Endothelial cell of umbilical vein (primary cell): ENCODE data around the gene KPNA1. TPM values are rescaled to one million over a fixed set of nuclear protein-coding genes. Genes with fewer than 3 reads are reported as not detected.
"Not testable (repeated sequence)": the region's sequence is repeated elsewhere in the genome, so short reads cannot be mapped to it uniquely, and the experiment has no call there.

Source experiments
- BruUV-seq: library from RNA; stranded (reverse); fragments of 400-500 nt; replicated peaks from 2 replicates; lab custom pipeline; 2021; lab: Mats Ljungman, UMichigan
- CTCF ChIA-PET: fragments of 300-600, 350-600 bp; sonication (Branson Sonifier 250); formaldehyde crosslinking; loops from one replicate; lab custom pipeline; 2021; ENCODE audit warnings: antibody characterized with exemption, inconsistent platforms; lab: Charles Lee
- POLR2A ChIA-PET: fragments of 300-600, 350-600 bp; sonication (Branson Sonifier 250); formaldehyde crosslinking; loops from one replicate; lab custom pipeline; 2021; ENCODE audit warnings: antibody characterized with exemption, inconsistent platforms; lab: Charles Lee
- DNase-seq: peaks from one replicate; pipeline ENCODE4 v3.0.0-alpha.2; 2011; ENCODE audit warnings: low read depth, low spot score
- FAIRE-seq: peaks from 2 replicates; lab custom pipeline; 2011; peaks lifted over from hg19 to GRCh38; lab: Jason Lieb, UNC
- H2AFZ ChIP-seq: 2 replicates; pipeline ENCODE4 v1.6.0; 2012; ENCODE audit warnings: low read depth, low read length, control low read depth, inconsistent platforms
- H3K27ac ChIP-seq: 2 replicates; pipeline ENCODE4 v1.5.1; 2011; ENCODE audit warnings: low read depth, mild to moderate bottlenecking, control low read depth, low read length, moderate library complexity; ENCODE audit not compliant: insufficient read depth
- H3K27me3 ChIP-seq, 2 experiments: 2 replicates each; pipeline versions ENCODE4 v1.6.0 to v1.6.1; 2011; ENCODE audit warnings: low read length in 2 of 2, mixed read lengths in 1 of 2; ENCODE audit not compliant: control insufficient read depth in 2 of 2, insufficient read depth in 2 of 2
- H3K36me3 ChIP-seq, 2 experiments: 2 replicates in 1 of 2; 3 replicates in 1 of 2; pipeline ENCODE4 v1.5.1; 2011; ENCODE audit warnings: low read length in 2 of 2, mild to moderate bottlenecking in 1 of 2, moderate library complexity in 1 of 2; ENCODE audit not compliant: control insufficient read depth in 2 of 2, insufficient read depth in 2 of 2; ENCODE audit errors: extremely low read depth in 1 of 2
- H3K4me1 ChIP-seq: 3 replicates; pipeline ENCODE4 v1.5.1; 2011; ENCODE audit warnings: mild to moderate bottlenecking, low read length; ENCODE audit not compliant: control insufficient read depth, insufficient read depth; ENCODE audit errors: extremely low read depth
- H3K4me2 ChIP-seq: 2 replicates; pipeline ENCODE4 v1.6.1; 2011; ENCODE audit warnings: low read length, control low read depth, mixed read lengths; ENCODE audit not compliant: insufficient read depth
- H3K4me3 ChIP-seq, 3 experiments: fragments of 200-600 bp in 1 of 3; sonication (generic), shearing (Covaris generic) in 1 of 3; replicated peaks in 1 of 3; 2 replicates each; pipeline ENCODE4 v1.5.1; 2011 to 2016; ENCODE audit warnings: control low read depth in 3 of 3, low read length in 3 of 3, mild to moderate bottlenecking in 2 of 3, inconsistent platforms in 1 of 3, low read depth in 1 of 3, moderate library complexity in 1 of 3; ENCODE audit not compliant: insufficient read depth in 1 of 3
- H3K79me2 ChIP-seq: 2 replicates; pipeline ENCODE4 v1.6.0; 2012; ENCODE audit warnings: low read length, inconsistent platforms; ENCODE audit not compliant: control insufficient read depth, insufficient read depth
- H3K9ac ChIP-seq: replicated peaks from 2 replicates; pipeline ENCODE3; 2011; ENCODE audit warnings: low read length, control low read depth; ENCODE audit not compliant: insufficient read depth; ENCODE audit errors: extremely low read depth
- H3K9me1 ChIP-seq: replicated peaks from 3 replicates; pipeline ENCODE4 v1.6.0; 2011; ENCODE audit warnings: mild to moderate bottlenecking, low read length; ENCODE audit not compliant: control insufficient read depth, insufficient read depth; ENCODE audit errors: extremely low read depth
- H3K9me3 ChIP-seq: replicated peaks from 2 replicates; pipeline ENCODE4 v1.5.1; 2012; ENCODE audit warnings: low read length, inconsistent platforms; ENCODE audit not compliant: control insufficient read depth, insufficient read depth
- H4K20me1 ChIP-seq: replicated peaks from 2 replicates; pipeline ENCODE3; 2011; ENCODE audit warnings: mild to moderate bottlenecking, low read length; ENCODE audit not compliant: control insufficient read depth, insufficient read depth; ENCODE audit errors: extremely low read depth
- CTCF ChIP-seq, 2 donors: IDR thresholded peaks; 1 replicate in 1 of 2; 2 replicates in 1 of 2; pipeline ENCODE4 v1.5.1; 2011; ENCODE audit warnings: low read length in 2 of 2, mild to moderate bottlenecking in 2 of 2, moderate library complexity in 2 of 2, control low read depth in 1 of 2, inconsistent platforms in 1 of 2, low read depth in 1 of 2; ENCODE audit not compliant: insufficient read depth in 1 of 2; ENCODE audit errors: extremely low read depth in 1 of 2
- EZH2 ChIP-seq: IDR thresholded peaks from 2 replicates; pipeline ENCODE4 v1.6.1; 2012; ENCODE audit warnings: borderline replicate concordance, low read depth, mild to moderate bottlenecking, moderate library complexity, low read length, inconsistent platforms; ENCODE audit not compliant: severe bottlenecking
- FOS ChIP-seq: IDR thresholded peaks from 2 replicates; pipeline ENCODE4 v1.6.1; 2011; ENCODE audit warnings: mild to moderate bottlenecking, low read length, moderate library complexity, borderline replicate concordance; ENCODE audit not compliant: insufficient read depth
- GATA2 ChIP-seq: IDR thresholded peaks from 2 replicates; pipeline ENCODE4 v1.7.0; 2011; ENCODE audit warnings: low read depth, mild to moderate bottlenecking, moderate library complexity, mixed read lengths, low read length; ENCODE audit not compliant: insufficient read length, insufficient read depth
- JUN ChIP-seq: IDR thresholded peaks from 2 replicates; pipeline ENCODE4 v1.6.1; 2011; ENCODE audit warnings: borderline replicate concordance, low read depth; ENCODE audit not compliant: insufficient read length, insufficient read depth
- MAX ChIP-seq: IDR thresholded peaks from 2 replicates; pipeline ENCODE4 v1.6.1; 2011; ENCODE audit not compliant: insufficient read depth, insufficient read length
- MYC ChIP-seq: IDR thresholded peaks from one replicate; pipeline ENCODE4 v1.6.1; 2011; ENCODE audit warnings: mild to moderate bottlenecking, low read depth, low read length
- POLR2A ChIP-seq: IDR thresholded peaks from 2 replicates; pipeline ENCODE4 v1.6.1; 2012; ENCODE audit warnings: low read depth, mild to moderate bottlenecking, control low read depth, low read length
- POLR2AphosphoS5 ChIP-seq: IDR thresholded peaks from 2 replicates; pipeline ENCODE4 v1.6.1; 2012; ENCODE audit warnings: low read depth, mild to moderate bottlenecking, control low read depth, low read length, moderate library complexity; ENCODE audit not compliant: insufficient read depth
- dilution Hi-C: fragments of 300-500 bp; cut with MboI; formaldehyde crosslinking; loops from one replicate; pipeline ENCODE4 v1.15.0; 2019; ENCODE audit warnings: low sequenced_read_pairs; ENCODE audit not compliant: extremely low pct_ligation_motif_present
- intact Hi-C: fragments of 100-400 bp; cut with micrococcal nuclease; formaldehyde crosslinking; loops from one replicate; pipeline ENCODE4 v1.10.0; 2022
- polyA plus RNA-seq, 4 experiments: library from polyadenylated mRNA; depleted of rRNA in 3 of 4; stranded (reverse) in 3 of 4; unstranded in 1 of 4; fragments of >200 nt; gene quantifications; 2 replicates each; pipeline versions ENCODE4 v1.2.1 to v1.2.3, GENCODE V29; 2011 to 2012; ENCODE audit warnings: missing spikeins in 1 of 4
- total RNA-seq: library from RNA; stranded (reverse); gene quantifications from 2 replicates; pipeline ENCODE4 v1.2.3, GENCODE V29; 2021

KPNA1 gene
- total and polyA plus RNA-seq, 2 donors (not counting 3 experiments of a cell fraction or from before 2014, with no cell fraction given): 24.4 to 110 TPM

GRCh38 chr3:122502139-122502538 is 12.6 kb downstream of the KPNA1 start:
- dilution Hi-C loops (no loop called here), intact Hi-C loops (no loop called here)
- no peaks in the 10 kb centered on the region for H3K27me3 ChIP-seq
- no peak overlapping the region for H3K4me2 ChIP-seq
- TF ChIP-seq GATA2: no peak
- no peak for TF ChIP-seq FOS
- no peak for TF ChIP-seq MYC
- no peak for TF ChIP-seq EZH2
- no peak for TF ChIP-seq JUN
- no peak for TF ChIP-seq MAX
- no peak for TF ChIP-seq POLR2A
- TF ChIP-seq POLR2AphosphoS5: no peak
- no peak for TF ChIP-seq CTCF (IDR thresholded peaks at IDR 0.05; ENCODE audit: extremely low read depth in 1 of 2, insufficient read depth in 1 of 2, low read depth in 1 of 2, low read length in 2 of 2)
- H2AFZ ChIP-seq: no peak overlapping the region
- no peaks in the 10 kb centered on the region for H3K36me3 ChIP-seq
- peaks cover 96% of the 10 kb centered on the region for H3K79me2 ChIP-seq
- ChIA-PET POLR2A (no interaction called here), CTCF (interaction anchor here (1.1 kb wide), 1 partner anchor 177 kb away, joined by 4 read pairs; no protein-coding TSS in a partner anchor)
- H3K9ac ChIP-seq: no peak overlapping the region
- H3K9me1 ChIP-seq: no peaks in the 10 kb centered on the region
- H4K20me1 ChIP-seq: peaks cover 21% of the 10 kb centered on the region
- no peak overlapping the region for H3K27ac ChIP-seq
- DNase-seq: no peak
- H3K9me3 ChIP-seq: no peaks in the 10 kb centered on the region
- H3K4me3 ChIP-seq: no peak overlapping the region
- H3K4me1 ChIP-seq: no peaks in the 10 kb centered on the region
- no peak for FAIRE-seq
- BruUV-seq: no TSS peak

GRCh38 chr3:122500964-122501363 is 13.8 kb downstream of the KPNA1 start:
- BruUV-seq, H3K27ac ChIP-seq, H3K4me2 ChIP-seq, FAIRE-seq, H2AFZ ChIP-seq, H3K36me3 ChIP-seq, H3K9me3 ChIP-seq, DNase-seq, H3K9ac ChIP-seq, H3K9me1 ChIP-seq, dilution Hi-C loops, intact Hi-C loops, H3K27me3 ChIP-seq, H3K4me3 ChIP-seq, H3K4me1 ChIP-seq: not testable (repeated sequence)
- Histone ChIP-seq H4K20me1 (peaks cover 15% of the 10 kb centered on the region), H3K79me2 (peaks cover 95% of the 10 kb centered on the region)
- POLR2A ChIA-PET: interaction anchor here (0.7 kb wide), 1 partner anchor 17 kb away, joined by 4 read pairs; no protein-coding TSS in a partner anchor
- CTCF ChIA-PET: interaction anchor here (0.6 to 0.7 kb wide), 2 partner anchors 14 to 1602 kb away, joined by 3 read pairs; no protein-coding TSS in a partner anchor
